H1 (cell line): ENCODE measurements around the gene STOML1. TPM values are rescaled to one million over a fixed set of nuclear protein-coding genes. Genes with fewer than 3 reads are reported as not detected.

Experiments
- BACH1 ChIP-seq: IDR thresholded peaks from 2 replicates; pipeline ENCODE4 v1.6.1; 2012; ENCODE audit warnings: low read length, improper control_type of control experiment
- CBX5 ChIP-seq: fragments of 300-800, 300-1000 bp; sonication (generic); IDR thresholded peaks from 2 replicates; pipeline ENCODE4 v1.7.1; 2016; ENCODE audit warnings: antibody characterized with exemption, low read length, low read depth
- EGR1 ChIP-seq: IDR thresholded peaks from 2 replicates; pipeline ENCODE4 v1.6.1; 2011; ENCODE audit warnings: low read depth, low read length, borderline replicate concordance
- EP300 ChIP-seq, 2 experiments: IDR thresholded peaks; 1 replicate in 1 of 2; 2 replicates in 1 of 2; pipeline ENCODE4 v1.6.1; 2011 to 2012; ENCODE audit warnings: low read depth in 2 of 2, low read length in 2 of 2, mild to moderate bottlenecking in 2 of 2, borderline replicate concordance in 1 of 2, inconsistent platforms in 1 of 2, moderate library complexity in 1 of 2
- EZH2 ChIP-seq: fragments of 200-600 bp; sonication (generic); IDR thresholded peaks from 2 replicates; pipeline ENCODE4 v1.7.1; 2012; ENCODE audit warnings: low read depth, mild to moderate bottlenecking, moderate library complexity, low read length, inconsistent platforms; ENCODE audit not compliant: severe bottlenecking
- SIN3A ChIP-seq, 2 experiments: IDR thresholded peaks in 1 of 2; conservative IDR thresholded peaks in 1 of 2; 2 replicates each; pipeline ENCODE4 v1.6.1; 2011 to 2012; ENCODE audit warnings: low read length in 2 of 2, improper control_type of control experiment in 1 of 2, low read depth in 1 of 2, mild to moderate bottlenecking in 1 of 2
- TCF12 ChIP-seq: IDR thresholded peaks from 2 replicates; pipeline ENCODE4 v1.6.1; 2011; ENCODE audit warnings: low read depth, mild to moderate bottlenecking, low read length
- polyA plus RNA-seq, 7 experiments: library from polyadenylated mRNA; depleted of rRNA in 3 of 7; stranded (reverse) in 5 of 7; unstranded in 2 of 7; fragments of >200 nt in 5 of 7; fragments of 200-250 nt in 2 of 7; gene quantifications; 1 replicate in 5 of 7; 2 replicates in 1 of 7; 4 replicates in 1 of 7; pipeline versions ENCODE4 v1.2.1 to v1.2.3, GENCODE V29; 2011 to 2013; ENCODE audit warnings: missing spikeins in 2 of 7, mixed read lengths in 2 of 7
- total RNA-seq: library from RNA; stranded (reverse); fragmentation: NEBNext Ultra II Directional; extraction: Animal tissue kit (Norgen Biotek cat#: 25700); gene quantifications from 2 replicates; pipeline ENCODE4 v1.2.1, GENCODE V29; 2021
- TF ChIP-seq, protein P1 (sequence below): IDR thresholded peaks from 2 replicates; pipeline ENCODE4 v1.6.1; 2012; ENCODE audit warnings: inconsistent platforms

STOML1 gene
- total and polyA plus RNA-seq, 2 of the 8 experiments (the other 6 are each of a cell fraction or from before 2014, with no cell fraction given): 2.6 to 3.2 TPM

DNA sequence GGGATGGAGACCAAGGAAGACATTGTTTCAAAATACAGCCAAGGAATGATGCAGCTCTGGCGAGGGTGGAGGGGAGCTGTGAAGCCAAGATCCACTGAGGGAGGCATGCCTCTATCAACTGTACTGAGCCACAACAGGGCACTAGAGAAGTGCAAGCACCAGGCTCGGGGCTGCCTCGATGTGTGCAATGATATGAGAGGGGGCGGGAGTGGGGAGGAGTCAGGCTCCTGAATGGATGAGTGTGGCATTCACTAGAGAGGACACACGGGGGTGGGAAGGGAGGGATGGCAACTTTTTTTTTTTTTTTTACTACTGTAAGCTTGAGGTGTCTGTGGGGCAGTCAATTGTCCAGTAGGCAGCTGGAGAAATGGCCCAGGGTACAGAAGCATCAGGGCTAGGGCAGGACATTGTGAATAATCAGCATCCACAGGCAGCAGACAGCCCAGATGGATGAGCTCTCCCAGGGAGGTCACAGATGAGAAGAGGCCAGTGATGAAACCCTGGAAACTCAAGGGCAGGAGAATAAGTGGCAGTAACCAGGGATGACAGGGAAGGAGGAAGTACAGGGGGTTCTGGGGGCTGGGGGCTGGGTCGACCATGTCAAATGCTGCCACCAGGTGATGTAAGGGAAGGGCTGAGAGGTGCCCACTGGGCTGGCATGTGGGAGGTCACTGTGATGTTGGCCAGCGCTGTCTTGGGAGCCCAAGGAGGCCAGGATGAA, 5.9 kb downstream of the STOML1 start (continued):
- TF ChIP-seq, protein P1, sequence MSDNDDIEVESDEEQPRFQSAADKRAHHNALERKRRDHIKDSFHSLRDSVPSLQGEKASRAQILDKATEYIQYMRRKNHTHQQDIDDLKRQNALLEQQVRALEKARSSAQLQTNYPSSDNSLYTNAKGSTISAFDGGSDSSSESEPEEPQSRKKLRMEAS: no peak
- no peak for TF ChIP-seq TCF12
- no peak for TF ChIP-seq EZH2
- no peak for TF ChIP-seq EP300 (IDR thresholded peaks at IDR 0.05; ENCODE audit: borderline replicate concordance in 1 of 2, low read depth in 2 of 2, low read length in 2 of 2)
- no peak for TF ChIP-seq EGR1
- TF ChIP-seq BACH1: no peak
- TF ChIP-seq CBX5: no peak
- TF ChIP-seq SIN3A (conservative IDR thresholded peaks at IDR 0.05 in 1 of 2, IDR thresholded peaks at IDR 0.05 in 1 of 2; ENCODE audit: low read depth in 1 of 2, low read length in 2 of 2): no peak
- TF ChIP-seq, all 59 proteins: peak for 0
